ENCODE measurements around the gene MAT2A. TPM values are rescaled to one million over a fixed set of nuclear protein-coding genes. Genes with fewer than 3 reads are reported as not detected.
A peak's percentile ranks its signal among the peaks of the same experiment; 100 is the strongest.

Gene MAT2A
- total RNA-seq, 2 experiments from 2014 or later, result 336 to 462 TPM

GRCh38 chr2:85550486-85550885, 11.5 kb downstream of the MAT2A start:
- DNase-seq (ENCODE audit: low spot score), result no peak
- no peaks in the 10 kb centered on the region for H3K9me2 ChIP-seq (ENCODE audit: insufficient read depth, low read length)
- H3K36me3 ChIP-seq (ENCODE audit: insufficient read depth, low read length), result peaks cover 83% of the 10 kb centered on the region
- ChIA-PET POLR2A (interaction anchor here (2.1 to 5.3 kb wide), 4 partner anchors 8 to 131 kb away, joined by 7 to 48 read pairs (median 10); partner anchors contain the start of genes GGCX, MAT2A and SH2D6), CTCF (ENCODE audit: unreplicated experiment) (interaction anchor here (0.6 to 2.7 kb wide), 2 partner anchors 113 to 131 kb away, joined by 4 to 7 read pairs; no protein-coding TSS in a partner anchor)
- H3K27ac ChIP-seq (ENCODE audit: low read depth, low read length, poor library complexity, severe bottlenecking), result no peak overlapping the region
- no peak overlapping the region for H2AFZ ChIP-seq (ENCODE audit: low read length)
- H3K4me1 ChIP-seq (ENCODE audit: insufficient read depth, low read length, poor library complexity, severe bottlenecking), result no peaks in the 10 kb centered on the region
- no peak overlapping the region for H3K4me3 ChIP-seq (ENCODE audit: low read depth, low read length, poor library complexity, severe bottlenecking)
- intact Hi-C loops (cut with micrococcal nuclease; ENCODE audit: unreplicated experiment), result no loop called here
- no peaks in the 10 kb centered on the region for H3K79me2 ChIP-seq (ENCODE audit: insufficient read depth, low read depth, low read length)
- H4K20me1 ChIP-seq (ENCODE audit: insufficient read depth, low read length), result no peaks in the 10 kb centered on the region; the same call in 1 of the 2 replicates
- no peak overlapping the region for H3K4me2 ChIP-seq (ENCODE audit: low read length)
- TF ChIP-seq CTCF (conservative IDR thresholded peaks at IDR 0.05; ENCODE audit: low read length), result no peak
- no TSS peak for BruUV-seq (replicated peaks)
- no peaks in the 10 kb centered on the region for H3K9me3 ChIP-seq (ENCODE audit: low read length)

GRCh38 chr2:85551698-85552678, 13.0 kb downstream of the MAT2A start:
- Histone ChIP-seq H3K4me1 (ENCODE audit: insufficient read depth, low read length, poor library complexity, severe bottlenecking) (no peaks in the 10 kb centered on the region), H3K36me3 (ENCODE audit: insufficient read depth, low read length) (peaks cover 81% of the 10 kb centered on the region), H2AFZ (ENCODE audit: low read length) (no peak overlapping the region), H3K9me3 (ENCODE audit: low read length) (no peaks in the 10 kb centered on the region), H3K27ac (ENCODE audit: low read depth, low read length, poor library complexity, severe bottlenecking) (no peak overlapping the region), H4K20me1 (ENCODE audit: insufficient read depth, low read length) (no peaks in the 10 kb centered on the region), H3K79me2 (ENCODE audit: insufficient read depth, low read depth, low read length) (no peaks in the 10 kb centered on the region), H3K9me2 (ENCODE audit: insufficient read depth, low read length) (no peaks in the 10 kb centered on the region), H3K4me2 (ENCODE audit: low read length) (no peak overlapping the region), H3K4me3 (ENCODE audit: low read depth, low read length, poor library complexity, severe bottlenecking) (no peak overlapping the region)
- intact Hi-C loops (cut with micrococcal nuclease; ENCODE audit: unreplicated experiment), result loop anchor here (1.0 kb wide), 2 partner anchors 132 to 161 kb away; no protein-coding TSS in a partner anchor
- BruUV-seq (replicated peaks), result no TSS peak
- TF ChIP-seq CTCF (conservative IDR thresholded peaks at IDR 0.05; ENCODE audit: low read length), result peak; percentile 96
- no peak for TF ChIP-seq EZH2phosphoT487 (IDR thresholded peaks at IDR 0.05; ENCODE audit: borderline replicate concordance, low read depth, low read length)
- ChIA-PET POLR2A (interaction anchor here (0.9 to 5.3 kb wide), 4 partner anchors 9 to 133 kb away, joined by 4 to 48 read pairs (median 10); partner anchors contain the start of genes GGCX, MAT2A and SH2D6), CTCF (ENCODE audit: unreplicated experiment) (interaction anchor here (1.0 to 1.9 kb wide), 4 partner anchors 9 to 133 kb away, joined by 3 to 8 read pairs (median 5); partner anchors contain the start of gene SH2D6)
- DNase-seq (ENCODE audit: low spot score), result peak; percentile 83
